ENCODE data around the gene KHSRP.

- TF ChIP-seq CTCF (IDR thresholded peaks at IDR 0.05; ENCODE audit: poor library complexity): no peak
- no peak for TF ChIP-seq EZH2phosphoT487 (IDR thresholded peaks at IDR 0.05; ENCODE audit: low read depth, severe bottlenecking, unreplicated experiment)
- TF ChIP-seq EZH2 (IDR thresholded peaks at IDR 0.05; ENCODE audit: borderline replicate concordance): no peak
Measured at GRCh38 chr19:6394831-6395230, 29.8 kb downstream of the KHSRP start.
